ENCODE measurements around the gene GPR161. TPM values are rescaled to one million over a fixed set of nuclear protein-coding genes. Genes with fewer than 3 reads are reported as not detected.

The GPR161 gene
- total and polyA plus RNA-seq, 2 of the 13 experiments (the other 11 are each of a cell fraction or from before 2014, with no cell fraction given) = 0.13 to 0.35 TPM

GRCh38 chr1:168179438-168180147 lies 42.9 kb upstream of the GPR161 start (continued):
- TF ChIP-seq ISX (CRISPR knock-in tag; conservative IDR thresholded peaks at IDR 0.05) (0 out of 2 replicates have a peak, but pooled peaks have one; percentile 22), ZNF558 (CRISPR knock-in tag; IDR thresholded peaks at IDR 0.05; ENCODE audit: borderline replicate concordance) (0 out of 2 replicates have a peak, but pooled peaks have one; percentile 61), ZNF777 (CRISPR knock-in tag; IDR thresholded peaks at IDR 0.05) (no peak), MIER2 (CRISPR knock-in tag; IDR thresholded peaks at IDR 0.05) (no peak), ZNF709 (CRISPR knock-in tag; IDR thresholded peaks at IDR 0.05) (no peak), REL (CRISPR knock-in tag; conservative IDR thresholded peaks at IDR 0.05) (no peak), ZNF350 (CRISPR knock-in tag; IDR thresholded peaks at IDR 0.05; ENCODE audit: borderline replicate concordance, low read depth) (no peak), SMYD3 (CRISPR knock-in tag; IDR thresholded peaks at IDR 0.05) (no peak), GMEB1 (CRISPR knock-in tag; IDR thresholded peaks at IDR 0.05; ENCODE audit: borderline replicate concordance) (no peak), NR3C1 (CRISPR knock-in tag; IDR thresholded peaks at IDR 0.05) (no peak), YEATS2 (CRISPR knock-in tag; IDR thresholded peaks at IDR 0.05; ENCODE audit: borderline replicate concordance) (no peak), ZNF883 (CRISPR knock-in tag; IDR thresholded peaks at IDR 0.05; ENCODE audit: not compliant biosample characterization) (no peak), DNMT1 (CRISPR knock-in tag; IDR thresholded peaks at IDR 0.05) (no peak), MAFG (CRISPR knock-in tag; IDR thresholded peaks at IDR 0.05) (no peak), ZNF232 (CRISPR knock-in tag; IDR thresholded peaks at IDR 0.05; ENCODE audit: borderline replicate concordance) (no peak), XRCC5 (optimal IDR thresholded peaks at IDR 0.05; ENCODE audit: low read length) (no peak), RARG (CRISPR knock-in tag; IDR thresholded peaks at IDR 0.05; ENCODE audit: low read depth) (no peak), TBP (CRISPR knock-in tag; IDR thresholded peaks at IDR 0.05) (no peak)
- TF ChIP-seq, protein P1, sequence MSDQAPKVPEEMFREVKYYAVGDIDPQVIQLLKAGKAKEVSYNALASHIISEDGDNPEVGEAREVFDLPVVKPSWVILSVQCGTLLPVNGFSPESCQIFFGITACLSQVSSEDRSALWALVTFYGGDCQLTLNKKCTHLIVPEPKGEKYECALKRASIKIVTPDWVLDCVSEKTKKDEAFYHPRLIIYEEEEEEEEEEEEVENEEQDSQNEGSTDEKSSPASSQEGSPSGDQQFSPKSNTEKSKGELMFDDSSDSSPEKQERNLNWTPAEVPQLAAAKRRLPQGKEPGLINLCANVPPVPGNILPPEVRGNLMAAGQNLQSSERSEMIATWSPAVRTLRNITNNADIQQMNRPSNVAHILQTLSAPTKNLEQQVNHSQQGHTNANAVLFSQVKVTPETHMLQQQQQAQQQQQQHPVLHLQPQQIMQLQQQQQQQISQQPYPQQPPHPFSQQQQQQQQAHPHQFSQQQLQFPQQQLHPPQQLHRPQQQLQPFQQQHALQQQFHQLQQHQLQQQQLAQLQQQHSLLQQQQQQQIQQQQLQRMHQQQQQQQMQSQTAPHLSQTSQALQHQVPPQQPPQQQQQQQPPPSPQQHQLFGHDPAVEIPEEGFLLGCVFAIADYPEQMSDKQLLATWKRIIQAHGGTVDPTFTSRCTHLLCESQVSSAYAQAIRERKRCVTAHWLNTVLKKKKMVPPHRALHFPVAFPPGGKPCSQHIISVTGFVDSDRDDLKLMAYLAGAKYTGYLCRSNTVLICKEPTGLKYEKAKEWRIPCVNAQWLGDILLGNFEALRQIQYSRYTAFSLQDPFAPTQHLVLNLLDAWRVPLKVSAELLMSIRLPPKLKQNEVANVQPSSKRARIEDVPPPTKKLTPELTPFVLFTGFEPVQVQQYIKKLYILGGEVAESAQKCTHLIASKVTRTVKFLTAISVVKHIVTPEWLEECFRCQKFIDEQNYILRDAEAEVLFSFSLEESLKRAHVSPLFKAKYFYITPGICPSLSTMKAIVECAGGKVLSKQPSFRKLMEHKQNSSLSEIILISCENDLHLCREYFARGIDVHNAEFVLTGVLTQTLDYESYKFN (CRISPR knock-in tag; conservative IDR thresholded peaks at IDR 0.05) = no peak
- TF ChIP-seq, protein P2, sequence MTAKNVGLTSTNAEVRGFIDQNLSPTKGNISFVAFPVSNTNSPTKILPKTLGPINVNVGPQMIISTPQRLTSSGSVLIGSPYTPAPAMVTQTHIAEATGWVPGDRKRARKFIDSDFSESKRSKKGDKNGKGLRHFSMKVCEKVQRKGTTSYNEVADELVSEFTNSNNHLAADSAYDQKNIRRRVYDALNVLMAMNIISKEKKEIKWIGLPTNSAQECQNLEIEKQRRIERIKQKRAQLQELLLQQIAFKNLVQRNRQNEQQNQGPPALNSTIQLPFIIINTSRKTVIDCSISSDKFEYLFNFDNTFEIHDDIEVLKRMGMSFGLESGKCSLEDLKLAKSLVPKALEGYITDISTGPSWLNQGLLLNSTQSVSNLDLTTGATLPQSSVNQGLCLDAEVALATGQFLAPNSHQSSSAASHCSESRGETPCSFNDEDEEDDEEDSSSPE (CRISPR knock-in tag; IDR thresholded peaks at IDR 0.05) = no peak
